K562 (cell line): Measurements from ENCODE around the gene TRMT1. TPM values are rescaled to one million over a fixed set of nuclear protein-coding genes. Genes with fewer than 3 reads are reported as not detected.

Experiments
- LEF1 ChIP-seq: fragments of 450-650 bp; IDR thresholded peaks from 2 replicates; pipeline ENCODE4 v1.6.1; 2016; ENCODE audit warnings: mild to moderate bottlenecking
- MAFF ChIP-seq: IDR thresholded peaks from 2 replicates; pipeline ENCODE4 v1.6.1; 2012; ENCODE audit warnings: low read length, improper control_type of control experiment
- TAF15 ChIP-seq: fragments of 200-400 bp; formaldehyde crosslinking; IDR thresholded peaks from 2 replicates; pipeline ENCODE4 v1.6.1; 2017; ENCODE audit warnings: mild to moderate bottlenecking, low read depth, low read length, moderate library complexity
- TCF7L2 ChIP-seq: fragments of 150-350 bp; IDR thresholded peaks from 2 replicates; pipeline ENCODE4 v1.6.1; 2016; ENCODE audit warnings: low read depth, mild to moderate bottlenecking, low read length, moderate library complexity
- ZFX ChIP-seq: sonication (generic); formaldehyde crosslinking; IDR thresholded peaks from 2 replicates; pipeline ENCODE4 v1.8.0; 2022; ENCODE audit warnings: mild to moderate bottlenecking, missing genetic modification reagents, moderate library complexity
- ZNF318 ChIP-seq, 2 experiments: fragments of 450-650 bp; IDR thresholded peaks; 2 replicates each; pipeline ENCODE4 v1.6.1; 2016; ENCODE audit warnings: mild to moderate bottlenecking in 2 of 2, borderline replicate concordance in 1 of 2, low read depth in 1 of 2, moderate library complexity in 1 of 2
- ZNF347 ChIP-seq: fragments of 450-650 bp; formaldehyde crosslinking; IDR thresholded peaks from 2 replicates; pipeline ENCODE4 v1.4.0; 2020; ENCODE audit warnings: low read depth, mild to moderate bottlenecking, moderate library complexity
- ZNF395 ChIP-seq: fragments of 200-800 bp; sonication (Bioruptor generic); IDR thresholded peaks from 2 replicates; pipeline ENCODE4 v1.6.1; 2017; ENCODE audit warnings: missing genetic modification characterization, missing compliant biosample characterization
- polyA plus RNA-seq, 8 experiments: library from polyadenylated mRNA; depleted of rRNA in 4 of 8; stranded (reverse) in 5 of 8; unstranded in 3 of 8; fragments of >200 nt; fragmentation: Nextera tagmentation in 2 of 8; fragmentation: Illumina TruSeq in 1 of 8; extraction: Ambion mirVana in 2 of 8; extraction: Trizol in 1 of 8; gene quantifications; 2 replicates each; pipeline versions ENCODE4 v1.2.1 to v1.2.3, GENCODE V29; 2011 to 2014; ENCODE audit warnings: inconsistent platforms in 1 of 8, missing spikeins in 1 of 8
- total RNA-seq, 7 experiments: library from RNA; depleted of rRNA in 6 of 7; stranded (reverse); fragments of >200 nt in 6 of 7; fragmentation: Illumina TruSeq in 2 of 7; extraction: Trizol in 2 of 7; gene quantifications; 2 replicates each; pipeline versions ENCODE4 v1.2.1 to v1.2.3, GENCODE V29; 2011 to 2021; ENCODE audit warnings: low replicate concordance in 1 of 7
- TF ChIP-seq, protein P1 (sequence below): fragments of 250-450 bp; sonication (Bioruptor Pico); IDR thresholded peaks from 2 replicates; pipeline ENCODE4 v1.8.0; 2022; ENCODE audit warnings: moderate library complexity, mild to moderate bottlenecking, inconsistent platforms
- TF ChIP-seq, protein P2 (sequence below): fragments of 450-650 bp; IDR thresholded peaks from 2 replicates; pipeline ENCODE4 v1.6.1; 2016; ENCODE audit warnings: mild to moderate bottlenecking
- TF ChIP-seq, protein P3 (sequence below): fragments of 450-650 bp; IDR thresholded peaks from 2 replicates; pipeline ENCODE4 v1.6.1; 2018; ENCODE audit warnings: mild to moderate bottlenecking, low read depth; ENCODE audit not compliant: partially characterized antibody

TRMT1 gene
- total and polyA plus RNA-seq, 9 of the 15 experiments (the other 6 are each of a cell fraction or from before 2014, with no cell fraction given) = 5.8 to 158 (median 54.3) TPM

DNA sequence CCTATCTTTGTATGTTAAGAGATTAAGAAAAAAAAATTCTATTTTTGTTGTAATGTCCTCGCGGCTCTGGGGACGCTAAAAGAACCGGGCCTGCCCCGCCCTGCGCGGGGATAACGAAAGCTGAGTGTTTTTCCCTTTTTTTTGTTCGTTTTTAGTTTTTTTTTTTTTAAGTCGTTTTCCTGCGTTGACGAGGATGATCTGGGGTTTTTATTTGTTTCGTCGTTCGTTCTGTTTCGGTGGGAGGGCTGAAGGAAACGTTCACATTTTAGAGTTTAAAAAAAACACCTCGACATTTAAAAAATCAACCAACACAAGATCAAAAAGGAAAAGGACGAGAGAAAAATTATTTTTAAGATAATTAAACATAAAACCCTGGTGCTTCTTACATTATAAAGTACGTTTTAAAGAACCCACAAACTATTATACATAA is 19.5 kb downstream of the TRMT1 start (continued):
- TF ChIP-seq, protein P1, sequence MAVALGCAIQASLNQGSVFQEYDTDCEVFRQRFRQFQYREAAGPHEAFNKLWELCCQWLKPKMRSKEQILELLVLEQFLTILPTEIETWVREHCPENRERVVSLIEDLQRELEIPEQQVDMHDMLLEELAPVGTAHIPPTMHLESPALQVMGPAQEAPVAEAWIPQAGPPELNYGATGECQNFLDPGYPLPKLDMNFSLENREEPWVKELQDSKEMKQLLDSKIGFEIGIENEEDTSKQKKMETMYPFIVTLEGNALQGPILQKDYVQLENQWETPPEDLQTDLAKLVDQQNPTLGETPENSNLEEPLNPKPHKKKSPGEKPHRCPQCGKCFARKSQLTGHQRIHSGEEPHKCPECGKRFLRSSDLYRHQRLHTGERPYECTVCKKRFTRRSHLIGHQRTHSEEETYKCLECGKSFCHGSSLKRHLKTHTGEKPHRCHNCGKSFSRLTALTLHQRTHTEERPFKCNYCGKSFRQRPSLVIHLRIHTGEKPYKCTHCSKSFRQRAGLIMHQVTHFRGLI (CRISPR knock-in tag) = no peak
- TF ChIP-seq ZNF347 (CRISPR knock-in tag) (no peak), TAF15 (no peak), ZFX (CRISPR knock-in tag) (peak; percentile 29), ZNF318 (IDR thresholded peaks at IDR 0.05; ENCODE audit: borderline replicate concordance in 1 of 2, low read depth in 1 of 2) (no peak), MAFF (no peak), ZNF395 (no peak), LEF1 (no peak), TCF7L2 (no peak)
- TF ChIP-seq, protein P2, sequence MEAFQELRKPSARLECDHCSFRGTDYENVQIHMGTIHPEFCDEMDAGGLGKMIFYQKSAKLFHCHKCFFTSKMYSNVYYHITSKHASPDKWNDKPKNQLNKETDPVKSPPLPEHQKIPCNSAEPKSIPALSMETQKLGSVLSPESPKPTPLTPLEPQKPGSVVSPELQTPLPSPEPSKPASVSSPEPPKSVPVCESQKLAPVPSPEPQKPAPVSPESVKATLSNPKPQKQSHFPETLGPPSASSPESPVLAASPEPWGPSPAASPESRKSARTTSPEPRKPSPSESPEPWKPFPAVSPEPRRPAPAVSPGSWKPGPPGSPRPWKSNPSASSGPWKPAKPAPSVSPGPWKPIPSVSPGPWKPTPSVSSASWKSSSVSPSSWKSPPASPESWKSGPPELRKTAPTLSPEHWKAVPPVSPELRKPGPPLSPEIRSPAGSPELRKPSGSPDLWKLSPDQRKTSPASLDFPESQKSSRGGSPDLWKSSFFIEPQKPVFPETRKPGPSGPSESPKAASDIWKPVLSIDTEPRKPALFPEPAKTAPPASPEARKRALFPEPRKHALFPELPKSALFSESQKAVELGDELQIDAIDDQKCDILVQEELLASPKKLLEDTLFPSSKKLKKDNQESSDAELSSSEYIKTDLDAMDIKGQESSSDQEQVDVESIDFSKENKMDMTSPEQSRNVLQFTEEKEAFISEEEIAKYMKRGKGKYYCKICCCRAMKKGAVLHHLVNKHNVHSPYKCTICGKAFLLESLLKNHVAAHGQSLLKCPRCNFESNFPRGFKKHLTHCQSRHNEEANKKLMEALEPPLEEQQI = no peak
- TF ChIP-seq, protein P3, sequence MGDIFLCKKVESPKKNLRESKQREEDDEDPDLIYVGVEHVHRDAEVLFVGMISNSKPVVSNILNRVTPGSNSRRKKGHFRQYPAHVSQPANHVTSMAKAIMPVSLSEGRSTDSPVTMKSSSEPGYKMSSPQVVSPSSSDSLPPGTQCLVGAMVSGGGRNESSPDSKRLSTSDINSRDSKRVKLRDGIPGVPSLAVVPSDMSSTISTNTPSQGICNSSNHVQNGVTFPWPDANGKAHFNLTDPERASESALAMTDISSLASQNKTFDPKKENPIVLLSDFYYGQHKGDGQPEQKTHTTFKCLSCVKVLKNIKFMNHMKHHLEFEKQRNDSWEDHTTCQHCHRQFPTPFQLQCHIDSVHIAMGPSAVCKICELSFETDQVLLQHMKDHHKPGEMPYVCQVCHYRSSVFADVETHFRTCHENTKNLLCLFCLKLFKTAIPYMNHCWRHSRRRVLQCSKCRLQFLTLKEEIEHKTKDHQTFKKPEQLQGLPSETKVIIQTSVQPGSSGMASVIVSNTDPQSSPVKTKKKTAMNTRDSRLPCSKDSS = no peak
